Measurements from ENCODE around the gene GABPA.
"Not testable (repeated sequence)": the region's sequence is repeated elsewhere in the genome, so short reads cannot be mapped to it uniquely, and the experiment has no call there.

The GABPA gene

GRCh38 chr21:25742900-25743299, 8.1 kb downstream of the GABPA start:
- no peak for DNase-seq

GRCh38 chr21:25744854-25745253, 10.1 kb downstream of the GABPA start:
- DNase-seq = no peak

- DNase-seq = no peak
Observed at GRCh38 chr21:25750085-25750484, 15.3 kb downstream of the GABPA start.

DNA sequence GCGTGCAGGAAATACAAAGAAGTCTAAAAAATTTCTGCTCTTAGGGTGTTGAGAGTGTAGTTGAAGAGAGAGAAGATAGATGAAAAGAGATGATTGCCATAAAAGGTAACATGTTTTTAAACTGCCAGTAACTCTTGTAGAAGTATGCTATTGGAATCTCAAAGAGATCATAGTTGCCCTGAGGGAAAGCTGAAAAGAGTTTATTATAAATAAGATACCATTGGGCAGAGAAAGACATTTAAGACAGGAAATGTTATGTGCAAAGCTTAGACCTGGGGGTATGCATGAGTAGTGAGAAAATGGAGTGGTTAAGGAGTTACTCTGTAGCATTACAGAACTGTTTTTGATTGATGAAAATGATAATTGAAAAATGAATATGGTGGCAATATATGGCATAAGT, 17.6 kb downstream of the GABPA start:
- no peak for DNase-seq

DNA sequence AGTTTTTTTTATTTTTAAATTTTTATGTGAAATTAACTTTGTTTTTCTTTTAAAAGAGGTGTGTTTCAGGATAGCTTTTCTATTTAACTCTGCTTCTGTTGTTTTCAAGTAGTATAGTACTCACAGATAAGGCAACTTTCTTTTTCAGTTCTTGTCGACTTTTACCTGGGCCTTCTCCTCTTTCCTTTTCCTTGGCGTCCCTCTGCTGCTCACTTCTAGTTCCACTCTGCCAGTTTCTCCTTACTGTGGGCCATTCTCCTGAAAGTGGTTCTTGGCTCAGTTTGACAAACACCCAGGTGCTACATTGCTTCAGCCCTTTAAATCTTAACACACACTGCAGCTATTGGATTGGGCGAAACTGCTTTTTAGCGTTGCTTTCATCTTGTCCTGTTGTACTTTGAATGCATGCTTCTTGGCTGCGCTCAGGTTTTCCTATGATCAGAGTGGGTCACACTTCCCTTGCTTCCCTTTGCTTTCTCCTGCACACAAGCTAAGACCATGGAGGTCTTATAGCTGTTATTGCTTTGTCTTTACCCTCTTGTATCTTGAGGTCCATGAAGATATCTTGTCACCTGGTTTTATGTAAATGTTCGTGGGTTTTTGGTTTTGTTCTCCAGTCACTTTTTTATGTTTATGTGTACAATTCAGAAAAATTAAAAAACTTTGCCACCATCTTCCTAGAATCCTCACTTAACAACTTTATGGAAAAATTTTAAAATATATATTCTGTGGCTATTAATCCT, 21.6 kb downstream of the GABPA start:
- DNase-seq = no peak

DNA sequence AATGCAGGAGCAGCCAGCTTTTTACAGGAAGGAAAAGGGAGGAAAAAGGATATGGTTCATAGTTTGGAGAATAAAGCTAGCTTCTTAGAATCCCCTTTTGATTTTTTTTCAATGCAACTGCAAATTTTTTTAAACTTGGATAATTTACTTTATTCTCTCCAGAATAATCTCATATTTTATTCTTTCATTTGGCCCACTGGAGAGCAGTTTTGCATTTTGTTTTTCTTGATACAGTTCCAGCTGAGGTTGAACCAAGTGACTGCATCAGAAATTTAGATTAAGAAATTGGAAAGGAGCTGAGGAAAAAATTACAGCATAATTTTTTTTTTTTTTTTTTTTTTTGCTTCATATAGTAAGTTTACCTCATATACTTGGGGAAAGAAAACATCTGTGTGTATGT, 22.8 kb downstream of the GABPA start:
- DNase-seq = no peak

DNA sequence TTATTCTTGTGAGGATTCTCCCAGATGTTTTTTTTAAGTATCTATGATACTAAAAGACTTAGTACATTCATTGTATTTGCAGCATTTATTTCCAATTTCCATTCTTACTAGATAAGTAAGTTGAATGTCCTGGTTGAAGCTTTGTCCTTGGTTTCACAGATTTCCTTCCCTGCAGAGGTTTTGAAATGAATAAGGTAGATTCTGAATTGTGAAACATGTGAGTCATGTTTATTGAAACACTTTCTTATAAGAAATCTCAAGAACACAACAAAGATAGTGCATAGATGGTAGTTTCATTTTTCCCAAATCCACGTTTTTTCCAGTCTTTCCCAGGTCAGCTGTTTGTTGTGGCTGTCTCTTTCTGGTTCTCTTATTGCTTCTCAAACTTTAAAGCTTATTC, 24.8 kb downstream of the GABPA start:
- DNase-seq = no peak

GRCh38 chr21:25760061-25760460, 25.3 kb downstream of the GABPA start:
- DNase-seq = no peak

- no peak for DNase-seq
Observed at GRCh38 chr21:25760677-25761076, 25.9 kb downstream of the GABPA start.

DNA sequence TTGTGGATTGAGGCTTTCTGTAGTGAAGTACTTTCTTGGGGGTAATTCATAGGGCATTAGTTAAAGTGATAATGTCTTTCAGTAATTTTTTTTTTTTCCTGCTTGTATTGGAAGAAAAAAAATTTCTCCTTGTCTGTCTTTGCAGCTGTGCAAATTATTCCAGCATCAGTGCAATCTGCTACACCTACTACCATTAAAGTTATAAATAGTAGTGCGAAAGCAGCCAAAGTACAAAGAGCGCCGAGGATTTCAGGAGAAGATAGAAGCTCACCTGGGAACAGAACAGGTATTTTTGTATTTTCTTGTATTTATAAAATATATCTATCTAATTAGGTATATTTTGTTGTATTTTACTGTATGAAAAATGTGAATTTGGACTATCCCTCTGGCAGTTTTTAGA, 29.3 kb downstream of the GABPA start:
- no peak for DNase-seq

DNA sequence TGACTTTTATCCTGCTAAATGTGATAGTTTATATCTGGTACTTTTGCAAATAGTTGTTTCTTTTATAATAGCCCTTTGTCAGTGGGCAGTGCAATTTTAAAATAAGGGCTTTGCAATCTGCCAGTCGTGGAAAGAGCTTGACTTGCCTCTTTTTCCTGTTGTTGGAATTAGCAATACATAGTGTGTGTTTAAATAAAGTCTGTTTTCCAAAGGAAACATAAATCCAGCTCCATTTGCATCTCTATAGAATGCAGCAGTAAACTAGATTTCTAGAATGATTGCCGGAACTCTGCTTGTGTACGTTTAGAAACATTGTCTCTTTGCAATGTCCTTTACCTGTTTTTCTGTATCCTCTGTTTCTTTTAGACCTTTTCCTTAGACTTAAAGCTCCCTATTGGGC, 33.1 kb downstream of the GABPA start:
- no peak for DNase-seq

DNA sequence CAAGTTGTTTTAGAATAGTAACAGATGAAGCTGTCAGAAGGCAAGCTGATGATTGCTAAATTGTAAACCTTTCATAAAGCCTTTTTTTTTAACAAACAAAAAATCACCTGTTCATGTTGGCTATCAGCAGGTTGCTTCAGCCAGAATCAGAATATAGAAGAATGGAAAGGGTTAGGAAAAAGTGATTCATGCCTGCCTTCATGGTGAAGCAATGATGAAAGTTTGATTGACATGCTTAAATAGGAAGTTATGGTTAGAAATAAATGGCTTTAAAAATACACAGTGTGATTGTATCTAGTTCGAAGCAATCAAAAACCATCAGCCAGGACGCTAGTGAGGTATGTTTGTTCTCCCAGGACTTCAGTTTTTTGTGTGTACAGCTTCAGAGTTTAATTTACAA, 37.9 kb downstream of the GABPA start:
- DNase-seq = no peak

GRCh38 chr21:25776440-25776839, 41.7 kb downstream of the GABPA start:
- no peak for DNase-seq

- DNase-seq = not testable (repeated sequence)
Observed at GRCh38 chr21:25778126-25778875, 43.5 kb downstream of the GABPA start.

- no peak for DNase-seq
Observed at GRCh38 chr21:25788677-25789076, 53.9 kb downstream of the GABPA start.

DNA sequence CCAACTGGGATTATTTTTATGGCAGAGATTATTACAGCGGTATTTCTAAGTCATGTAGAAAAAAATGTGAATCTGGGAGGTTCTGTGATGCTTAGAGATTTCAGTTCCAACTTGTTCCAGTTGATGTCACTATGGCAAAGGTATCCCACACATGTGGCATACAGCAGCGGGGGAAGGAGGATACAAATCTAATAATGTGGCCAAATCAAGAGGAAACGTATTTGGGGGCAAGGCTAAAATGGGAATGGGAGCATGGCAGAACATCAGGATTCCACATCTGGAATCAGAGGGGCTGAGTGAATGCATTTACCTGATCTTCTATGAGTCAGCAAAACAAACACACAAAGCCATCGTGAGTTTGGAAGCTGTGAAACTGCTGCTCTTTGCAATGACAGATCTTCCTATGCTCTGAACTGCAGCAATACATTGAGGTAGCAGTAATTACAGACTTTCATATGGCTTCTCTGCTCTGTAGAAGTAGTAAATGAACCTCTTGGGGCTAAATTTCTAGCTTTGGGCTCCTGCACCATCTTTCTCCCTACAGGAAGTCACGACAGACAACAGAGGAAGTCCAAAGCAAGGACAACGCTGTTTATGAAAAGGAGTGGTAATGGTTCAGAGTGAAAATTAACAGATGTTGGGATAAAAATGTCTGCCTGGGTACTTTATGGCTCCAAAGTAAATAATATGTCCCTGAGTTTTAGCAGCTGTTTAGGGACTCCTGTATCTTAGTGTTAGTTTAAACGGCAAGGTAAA, 55.5 kb downstream of the GABPA start:
- peak; percentile 48 for DNase-seq

GRCh38 chr21:25790878-25791204, 56.1 kb downstream of the GABPA start:
- no peak for DNase-seq

- DNase-seq = no peak
Observed at GRCh38 chr21:25791319-25791718, 56.5 kb downstream of the GABPA start.

DNA sequence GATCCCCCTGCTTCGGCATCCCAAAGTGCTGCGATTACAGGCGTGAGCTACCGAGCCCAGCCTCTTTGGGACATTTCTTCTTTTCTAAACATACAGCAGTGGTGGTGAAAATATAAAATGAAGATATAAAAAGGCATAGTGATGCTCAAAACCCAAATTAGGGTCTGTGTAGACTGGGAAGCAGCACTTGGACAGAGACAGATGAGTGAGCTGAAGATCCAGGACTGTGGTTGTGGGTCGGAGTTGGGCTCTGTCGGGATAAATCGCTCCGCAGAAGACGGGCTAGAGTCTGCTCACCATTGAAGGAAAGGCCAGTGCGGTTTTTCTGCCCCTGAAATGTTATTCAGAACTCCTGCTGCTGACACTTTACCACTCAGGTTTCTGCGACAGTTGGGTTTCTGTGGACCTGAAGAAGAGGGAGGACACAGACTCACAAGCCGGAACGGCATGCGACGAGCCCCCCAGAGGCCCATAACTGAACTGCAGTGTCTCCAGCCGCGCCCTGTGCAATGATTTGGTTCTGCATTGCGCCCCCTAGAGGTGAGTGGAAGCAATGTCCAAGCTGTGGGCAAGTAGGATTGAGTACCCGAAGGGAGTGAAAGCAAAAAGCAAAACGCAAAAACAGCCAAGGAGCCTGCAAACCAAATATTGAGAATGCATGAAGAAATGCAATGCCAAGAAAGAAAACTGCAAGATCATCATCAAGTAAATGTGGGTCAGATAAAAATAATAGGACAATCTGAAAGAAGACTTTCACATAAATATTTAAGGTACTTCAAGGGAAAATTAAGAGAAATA, 66.6 kb downstream of the GABPA start:
- DNase-seq = peak; percentile 61

DNA sequence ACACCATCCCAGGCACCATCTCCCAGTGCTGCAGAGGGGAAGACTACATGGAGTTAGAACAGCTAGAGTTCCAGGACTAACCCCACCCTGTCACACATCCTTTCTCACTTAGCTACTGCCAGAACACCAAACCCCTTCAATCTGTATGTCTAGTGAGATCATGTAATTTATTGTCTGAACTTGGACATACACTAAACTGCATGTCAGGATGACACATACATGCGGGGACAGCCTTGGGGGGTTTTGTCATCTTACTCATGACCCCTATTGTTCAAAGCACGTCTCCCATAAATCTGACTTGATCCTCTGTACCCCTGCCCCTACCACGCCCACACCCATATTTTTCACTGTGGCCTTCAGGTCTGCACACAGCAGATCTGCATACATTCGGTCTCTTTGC, 71.3 kb downstream of the GABPA start:
- no peak for DNase-seq

- no peak for DNase-seq
Observed at GRCh38 chr21:25807191-25807590, 72.4 kb downstream of the GABPA start.

DNA sequence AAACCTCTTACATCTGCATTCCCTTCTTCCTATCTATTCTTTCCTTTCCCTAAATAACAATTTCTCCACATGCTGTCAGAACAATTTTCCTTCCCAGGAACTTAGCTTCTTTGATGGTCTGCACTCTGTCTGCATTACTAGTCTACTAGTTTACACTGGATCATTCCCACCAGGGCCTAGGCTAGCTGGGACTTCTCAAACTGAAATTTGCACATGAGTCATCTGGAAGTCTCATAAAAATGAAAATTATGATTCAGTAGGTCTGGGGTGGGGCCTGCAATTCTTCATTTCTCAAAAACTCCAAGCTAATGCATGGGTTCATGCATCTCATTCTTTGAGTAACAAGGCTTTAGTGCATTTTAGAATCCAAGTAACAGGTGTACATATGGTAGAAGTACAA, 74.2 kb downstream of the GABPA start:
- DNase-seq = no peak

GRCh38 chr21:25811186-25811585, 76.4 kb downstream of the GABPA start:
- DNase-seq = no peak

Data from NCI-H524 treated with DMSO at 0.1 percent for 48 hours (cell line).